GM23338 (cell line): ENCODE data around the gene UBE3B. TPM values are rescaled to one million over a fixed set of nuclear protein-coding genes. Genes with fewer than 3 reads are reported as not detected.
A peak's percentile ranks its signal among the peaks of the same experiment; 100 is the strongest.

Experiments
- ATAC-seq: fragments of 200-7000 bp; cut with Tn5 transposase; 3 replicates; pipeline ENCODE4 v1.9.1; 2020
- DNase-seq: peaks from one replicate; pipeline ENCODE4 v3.0.0-alpha.2; 2015; ENCODE audit warnings: low spot score
- H2AFZ ChIP-seq: fragments of 200-600 bp; sonication (generic); 2 replicates; pipeline ENCODE4 v1.8.0; 2016; ENCODE audit warnings: antibody characterized with exemption, mild to moderate bottlenecking, moderate library complexity
- H3F3A ChIP-seq: fragments of 200-600 bp; sonication (generic); replicated peaks from 2 replicates; pipeline ENCODE4 v1.8.0; 2017; ENCODE audit warnings: antibody characterized with exemption, mixed run types, low read depth
- H3K27ac ChIP-seq: fragments of 200-600 bp; sonication (generic); 2 replicates; pipeline ENCODE4 v1.6.1; 2016; ENCODE audit warnings: low read depth
- H3K27me3 ChIP-seq: fragments of 200-600 bp; sonication (generic); 2 replicates; pipeline ENCODE4 v1.8.0; 2016; ENCODE audit warnings: mild to moderate bottlenecking, mixed run types, moderate library complexity; ENCODE audit not compliant: insufficient read depth
- H3K36me3 ChIP-seq: fragments of 200-600 bp; sonication (generic); 2 replicates; pipeline ENCODE4 v1.8.0; 2016; ENCODE audit warnings: mild to moderate bottlenecking; ENCODE audit not compliant: insufficient read depth
- H3K4me1 ChIP-seq: fragments of 200-600 bp; sonication (generic); 2 replicates; pipeline ENCODE4 v1.8.0; 2016; ENCODE audit warnings: mild to moderate bottlenecking, moderate library complexity; ENCODE audit not compliant: insufficient read depth
- H3K4me2 ChIP-seq: fragments of 200-600 bp; sonication (generic); 2 replicates; pipeline ENCODE4 v1.7.1; 2017; ENCODE audit warnings: mixed run types
- H3K4me3 ChIP-seq: fragments of 200-600 bp; sonication (generic); 2 replicates; pipeline ENCODE4 v1.6.1; 2016; ENCODE audit warnings: mixed run types
- H3K79me2 ChIP-seq: fragments of 200-600 bp; sonication (generic); replicated peaks from 2 replicates; pipeline ENCODE4 v1.8.0; 2017; ENCODE audit warnings: mild to moderate bottlenecking; ENCODE audit not compliant: insufficient read depth
- H3K9me2 ChIP-seq: fragments of 200-600 bp; sonication (generic); 2 replicates; pipeline ENCODE4 v1.8.0; 2017; ENCODE audit not compliant: insufficient read depth
- H4K20me1 ChIP-seq: fragments of 200-600 bp; sonication (generic); replicated peaks from 2 replicates; pipeline ENCODE4 v1.8.0; 2017; ENCODE audit warnings: mild to moderate bottlenecking; ENCODE audit not compliant: insufficient read depth
- H3K27ac Mint-ChIP-seq: 2 replicates; pipeline ENCODE4 v1.8.0; 2020; ENCODE audit warnings: inconsistent platforms, mild to moderate bottlenecking, moderate library complexity, mixed read lengths
- H3K27me3 Mint-ChIP-seq: 3 replicates; pipeline ENCODE4 v1.8.0; 2022; ENCODE audit warnings: low read depth, mild to moderate bottlenecking, moderate library complexity, mixed read lengths, inconsistent platforms; ENCODE audit not compliant: insufficient read depth, poor library complexity
- H3K36me3 Mint-ChIP-seq: 3 replicates; pipeline ENCODE4 v1.8.0; 2021; ENCODE audit warnings: low read depth, mild to moderate bottlenecking, inconsistent platforms, moderate library complexity, mixed read lengths
- H3K4me1 Mint-ChIP-seq: 3 replicates; pipeline ENCODE4 v1.8.0; 2020; ENCODE audit warnings: mild to moderate bottlenecking, inconsistent platforms, mixed read lengths
- H3K4me3 Mint-ChIP-seq: 3 replicates; pipeline ENCODE4 v1.8.0; 2021; ENCODE audit warnings: moderate library complexity, mild to moderate bottlenecking, inconsistent platforms, mixed read lengths
- H3K9me3 Mint-ChIP-seq: 3 replicates; pipeline ENCODE4 v1.8.0; 2020; ENCODE audit warnings: moderate library complexity, mild to moderate bottlenecking, inconsistent platforms, mixed read lengths
- CREB1 ChIP-seq: fragments of 250-450 bp; sonication (Bioruptor Pico); IDR thresholded peaks from 2 replicates; pipeline ENCODE4 v1.5.0; 2020; ENCODE audit warnings: low read depth, mild to moderate bottlenecking, moderate library complexity
- CTCF ChIP-seq, 2 experiments: fragments of 200-600 bp in 1 of 2; sonication (generic) in 1 of 2; conservative IDR thresholded peaks; 2 replicates each; pipeline versions ENCODE4 v1.5.1 to v1.6.1; 2016 to 2017; ENCODE audit warnings: antibody characterized with exemption in 2 of 2, low read depth in 2 of 2, mild to moderate bottlenecking in 2 of 2, moderate library complexity in 1 of 2
- EZH2 ChIP-seq: fragments of 200-600 bp; sonication (generic); IDR thresholded peaks from one replicate; pipeline ENCODE4 v1.8.0; 2017; ENCODE audit warnings: antibody characterized with exemption, mild to moderate bottlenecking, low read depth; ENCODE audit not compliant: unreplicated experiment
- EZH2phosphoT487 ChIP-seq: fragments of 200-600 bp; sonication (generic); IDR thresholded peaks from one replicate; pipeline ENCODE4 v1.8.1; 2018; ENCODE audit warnings: antibody characterized with exemption; ENCODE audit not compliant: unreplicated experiment
- JUNB ChIP-seq: IDR thresholded peaks from one replicate; pipeline ENCODE4 v1.6.1; 2016; ENCODE audit warnings: antibody characterized with exemption; ENCODE audit not compliant: unreplicated experiment
- NANOG ChIP-seq: IDR thresholded peaks from 2 replicates; pipeline ENCODE4 v1.6.1; 2016; ENCODE audit warnings: antibody characterized with exemption, borderline replicate concordance
- STAT1 ChIP-seq: IDR thresholded peaks from one replicate; pipeline ENCODE4 v1.6.1; 2016; ENCODE audit warnings: antibody characterized with exemption; ENCODE audit not compliant: unreplicated experiment
- ZNF331 ChIP-seq: fragments of 250-450 bp; sonication (Bioruptor Pico); IDR thresholded peaks from 2 replicates; pipeline ENCODE4 v1.5.0; 2020; ENCODE audit warnings: low read depth, mild to moderate bottlenecking, moderate library complexity
- ZNF462 ChIP-seq: fragments of 250-450 bp; sonication (Bioruptor Pico); IDR thresholded peaks from 2 replicates; pipeline ENCODE4 v1.5.0; 2020; ENCODE audit warnings: mild to moderate bottlenecking, moderate library complexity
- polyA plus RNA-seq: library from polyadenylated mRNA; unstranded; fragments of >200 nt; fragmentation: Nextera tagmentation; extraction: Ambion mirVana; gene quantifications from 2 replicates; pipeline ENCODE4 v1.2.1, GENCODE V29; 2016
- total RNA-seq: library from RNA; depleted of rRNA; stranded (reverse); fragments of >200 nt; shearing (Covaris generic); gene quantifications from 2 replicates; pipeline ENCODE4 v1.2.3, GENCODE V29; 2014

UBE3B gene
- total and polyA plus RNA-seq, 2 experiments from 2014 or later, result 20.8 TPM

- H4K20me1 ChIP-seq, result peaks cover 5% of the 10 kb centered on the region
- Mint-ChIP-seq H3K36me3 (peaks cover 51% of the 10 kb centered on the region), H3K27ac (0 out of 2 replicates have a peak overlapping the region, but pooled peaks have one; percentile 77), H3K9me3 (no peaks in the 10 kb centered on the region), H3K4me3 (no peak overlapping the region), H3K27me3 (peaks cover 1% of the 10 kb centered on the region), H3K4me1 (no peaks in the 10 kb centered on the region)
- H2AFZ ChIP-seq, result no peak overlapping the region
- no peaks in the 10 kb centered on the region for H3K4me1 ChIP-seq
- H3K9me2 ChIP-seq, result no peaks in the 10 kb centered on the region
- no peaks in the 10 kb centered on the region for H3F3A ChIP-seq
- no peak overlapping the region for H3K4me3 ChIP-seq
- peaks cover 17% of the 10 kb centered on the region for H3K36me3 ChIP-seq
- ATAC-seq (no peak), DNase-seq (no peak)
- peaks cover 17% of the 10 kb centered on the region; the same call in 1 of the 2 replicates for H3K79me2 ChIP-seq
- no peaks in the 10 kb centered on the region for H3K27me3 ChIP-seq
- TF ChIP-seq STAT1 (no peak), EZH2 (no peak), NANOG (no peak), CREB1 (no peak), JUNB (no peak), ZNF462 (CRISPR knock-in tag) (no peak), EZH2phosphoT487 (no peak), CTCF (conservative IDR thresholded peaks at IDR 0.05; ENCODE audit: low read depth in 2 of 2) (no peak), ZNF331 (CRISPR knock-in tag) (no peak)
- no peak overlapping the region for H3K27ac ChIP-seq
- no peak overlapping the region for H3K4me2 ChIP-seq
Observed at GRCh38 chr12:109448707-109449390, 28.6 kb upstream of the UBE3B start.
